HG03025 (cell line): ENCODE data around the gene MUSTN1.

ENCODE experiments used
- ATAC-seq: cut with Tn5 transposase; IDR thresholded peaks from one replicate; pipeline ENCODE4 v1.9.1; 2021; ENCODE audit warnings: mild to moderate bottlenecking, moderate library complexity; ENCODE audit not compliant: unreplicated experiment, low FRiP score

MUSTN1 gene

GRCh38 chr3:52788890-52789745, 45.7 kb downstream of the MUSTN1 start:
- ATAC-seq = no peak

GRCh38 chr3:52787672-52788625, 46.9 kb downstream of the MUSTN1 start:
- ATAC-seq = no peak

DNA sequence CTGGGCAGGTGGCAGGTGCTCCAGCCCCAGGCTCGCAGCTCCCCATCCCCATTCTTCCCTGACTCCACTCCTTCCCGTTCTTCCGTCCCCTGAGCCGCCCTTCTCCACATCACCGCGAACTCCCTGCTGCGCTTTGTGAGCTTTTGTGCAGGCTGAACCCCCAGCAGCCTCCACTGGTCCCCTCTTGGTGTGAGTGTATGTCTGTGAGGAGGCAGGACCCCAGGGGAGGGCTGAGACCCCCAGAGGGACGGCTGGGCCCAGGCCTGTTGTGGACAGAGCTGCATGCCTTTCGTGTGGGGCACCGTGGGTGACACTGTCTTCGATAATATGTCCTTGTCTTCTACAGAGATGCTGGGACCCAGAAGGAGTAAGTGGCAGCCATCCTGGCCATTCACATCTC, 47.6 kb downstream of the MUSTN1 start:
- no peak for ATAC-seq

- ATAC-seq = no peak
These were observed 48.2 kb downstream of the MUSTN1 start for GRCh38 chr3:52786330-52787215.

GRCh38 chr3:52784931-52785590, 49.8 kb downstream of the MUSTN1 start:
- no peak for ATAC-seq

DNA sequence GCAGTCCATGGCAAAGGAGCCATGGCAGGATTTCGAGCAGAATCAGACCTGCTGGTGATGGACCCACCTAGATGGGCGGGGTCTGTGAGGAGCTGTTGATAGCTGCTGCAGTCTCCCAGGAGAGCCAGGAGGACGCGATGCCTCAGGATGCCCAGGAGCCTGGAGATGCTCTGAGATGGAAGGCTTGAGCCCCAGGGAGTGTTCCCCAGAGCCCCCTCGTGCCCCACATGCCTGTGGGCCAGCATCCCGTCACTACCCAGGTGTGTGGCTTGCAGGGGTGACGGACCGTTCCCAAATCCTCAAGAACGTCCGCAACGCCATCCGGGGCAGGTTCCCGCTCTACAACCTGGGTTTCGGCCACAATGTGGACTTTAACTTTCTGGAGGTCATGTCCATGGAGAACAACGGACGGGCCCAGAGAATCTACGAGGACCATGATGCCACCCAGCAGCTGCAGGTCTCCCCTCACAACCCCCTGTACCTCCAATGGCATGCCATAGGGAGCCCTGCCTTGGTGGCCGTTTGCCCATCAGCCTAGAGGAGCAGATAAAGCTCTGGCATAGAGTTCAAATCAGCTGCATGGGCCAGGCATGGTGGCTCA, 50.7 kb downstream of the MUSTN1 start:
- ATAC-seq = no peak

GRCh38 chr3:52783211-52783555, 51.6 kb downstream of the MUSTN1 start:
- ATAC-seq = no peak
